NCI-H1105 (cell line): ENCODE data around the gene CNTNAP5.

Experiments
- DNase-seq: peaks from one replicate; lab custom pipeline; 2025; lab: John Stamatoyannopoulos, UW

CNTNAP5 gene

GRCh38 chr2:124816007-124816406 is 790.9 kb downstream of the CNTNAP5 start:
- no peak for DNase-seq

DNA sequence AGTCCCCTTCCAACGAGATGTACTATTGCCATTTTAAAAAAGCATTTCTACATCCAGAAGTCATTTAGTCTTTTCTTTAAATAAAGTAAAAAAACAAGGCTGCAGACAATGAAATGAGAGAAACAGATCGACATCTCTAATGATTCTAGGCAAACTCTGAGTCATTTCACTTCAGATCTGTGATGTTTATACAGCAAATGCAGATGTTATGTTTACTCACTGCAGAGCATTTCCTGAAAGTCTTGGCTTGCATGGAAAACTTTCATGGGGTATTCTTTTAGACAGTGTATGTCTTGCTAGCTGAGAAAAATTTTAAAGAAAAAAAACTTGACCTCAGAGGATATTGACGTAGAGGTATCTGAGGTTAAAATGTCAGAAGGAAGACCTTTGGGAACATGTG is 797.4 kb downstream of the CNTNAP5 start:
- DNase-seq = no peak

DNA sequence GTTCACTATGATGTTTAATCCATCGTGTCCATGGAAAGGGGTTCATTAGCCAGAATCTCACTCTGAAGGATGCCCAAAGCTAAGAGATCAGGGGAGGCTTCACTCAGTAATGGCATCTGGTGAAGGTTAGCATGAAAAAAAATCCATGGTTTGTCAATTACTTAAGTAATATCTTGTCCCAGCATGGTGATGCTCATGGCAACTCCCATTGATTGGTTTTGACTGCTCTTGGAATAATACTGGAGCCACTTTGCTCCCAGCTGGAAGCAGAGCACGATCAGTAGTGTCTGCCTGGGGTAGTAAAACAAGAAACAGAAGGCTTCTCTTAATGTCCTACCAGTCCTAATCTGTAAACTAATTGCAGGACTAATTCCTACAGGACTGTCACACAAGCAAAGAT is 799.4 kb downstream of the CNTNAP5 start:
- DNase-seq = no peak

- DNase-seq = no peak
Measured at GRCh38 chr2:124832521-124832920, 807.4 kb downstream of the CNTNAP5 start.

- DNase-seq = no peak
Measured at GRCh38 chr2:124834331-124834730, 809.2 kb downstream of the CNTNAP5 start.

GRCh38 chr2:124835331-124835730 is 810.2 kb downstream of the CNTNAP5 start:
- no peak for DNase-seq

- DNase-seq = no peak
Measured at GRCh38 chr2:124836416-124836815, 811.3 kb downstream of the CNTNAP5 start.

DNA sequence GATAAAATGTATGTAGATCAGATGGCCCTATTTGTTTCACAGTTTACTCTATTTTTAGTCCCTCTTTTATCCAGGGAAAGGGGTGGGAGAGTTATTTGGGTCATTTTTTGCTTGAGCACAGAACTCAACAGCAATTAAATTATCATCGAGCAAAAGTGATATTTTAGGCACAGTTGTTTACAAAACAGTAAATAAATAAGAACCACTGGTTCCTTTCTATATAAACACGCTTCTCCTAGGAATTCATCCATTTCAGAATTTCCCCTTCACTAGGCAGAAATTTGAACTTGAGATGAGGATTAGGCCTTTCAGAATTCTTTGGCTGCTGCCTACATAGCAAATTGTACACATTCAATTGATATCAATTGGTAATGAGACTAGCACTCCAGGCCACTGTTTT is 812.4 kb downstream of the CNTNAP5 start:
- DNase-seq = no peak

DNA sequence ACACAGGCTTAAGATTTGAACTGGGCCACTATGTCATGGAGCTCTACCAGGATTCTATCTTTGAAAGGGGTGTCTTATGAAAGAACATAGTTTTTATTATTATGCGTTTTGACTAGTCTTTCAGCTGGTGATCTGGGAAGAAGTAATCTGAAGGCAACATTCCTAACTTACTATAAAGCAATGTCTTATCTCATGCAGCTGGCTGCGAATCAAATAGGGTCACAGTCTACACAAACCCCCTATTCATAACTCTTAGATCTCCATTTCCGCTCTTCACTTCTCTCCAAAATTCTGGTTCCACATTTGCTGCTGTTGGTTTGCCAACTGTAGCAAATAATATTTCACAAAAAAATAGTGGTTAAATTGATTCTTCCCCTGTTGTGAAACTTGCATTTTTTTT is 813.3 kb downstream of the CNTNAP5 start:
- DNase-seq = no peak

DNA sequence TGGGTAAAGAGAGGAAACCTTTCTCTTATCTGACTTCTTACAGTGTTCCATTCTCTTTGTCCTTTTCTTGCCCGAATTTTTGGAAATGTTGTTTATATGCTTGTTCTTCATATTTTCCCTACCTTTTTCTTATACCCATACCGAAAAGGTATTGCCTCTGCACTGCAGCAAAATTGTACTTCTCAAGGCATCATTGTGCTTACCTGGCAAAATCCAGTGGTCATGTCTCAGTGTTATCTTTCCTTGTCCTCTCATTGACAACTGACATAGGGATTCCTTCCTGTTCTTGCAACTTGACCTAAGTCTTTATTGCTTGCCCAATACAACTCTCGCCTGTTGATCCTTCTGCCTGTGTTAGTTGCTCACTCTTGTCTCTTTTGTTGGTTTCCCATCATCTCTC is 842.2 kb downstream of the CNTNAP5 start:
- DNase-seq = no peak

GRCh38 chr2:124874219-124874618 is 849.1 kb downstream of the CNTNAP5 start:
- no peak for DNase-seq

GRCh38 chr2:124874676-124875075 is 849.6 kb downstream of the CNTNAP5 start:
- no peak for DNase-seq

- no peak for DNase-seq
Measured at GRCh38 chr2:124875627-124876244, 850.6 kb downstream of the CNTNAP5 start.

GRCh38 chr2:124877141-124877577 is 852.1 kb downstream of the CNTNAP5 start:
- no peak for DNase-seq

GRCh38 chr2:124879640-124880039 is 854.6 kb downstream of the CNTNAP5 start:
- no peak for DNase-seq

- no peak for DNase-seq
Measured at GRCh38 chr2:124880995-124881394, 855.9 kb downstream of the CNTNAP5 start.

GRCh38 chr2:124882423-124882822 is 857.3 kb downstream of the CNTNAP5 start:
- no peak for DNase-seq

DNA sequence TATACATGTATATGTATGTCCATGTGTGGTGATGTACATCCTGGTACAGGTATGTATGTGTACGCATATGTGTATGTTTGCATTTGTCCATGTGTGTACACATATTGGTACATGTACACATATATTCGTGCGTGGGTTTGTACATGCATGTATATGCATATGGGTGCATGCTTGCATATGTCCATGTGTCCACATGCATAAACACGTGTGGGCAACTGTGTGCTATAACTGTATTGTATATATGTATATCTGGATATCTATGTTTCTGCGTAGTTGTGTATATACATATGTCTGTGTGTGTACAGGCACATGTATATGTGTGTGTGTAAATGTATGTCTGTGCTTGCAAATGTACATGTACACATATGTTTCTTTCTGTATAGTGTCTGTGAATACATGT is 858.5 kb downstream of the CNTNAP5 start:
- DNase-seq = no peak

GRCh38 chr2:124884315-124884714 is 859.2 kb downstream of the CNTNAP5 start:
- no peak for DNase-seq

DNA sequence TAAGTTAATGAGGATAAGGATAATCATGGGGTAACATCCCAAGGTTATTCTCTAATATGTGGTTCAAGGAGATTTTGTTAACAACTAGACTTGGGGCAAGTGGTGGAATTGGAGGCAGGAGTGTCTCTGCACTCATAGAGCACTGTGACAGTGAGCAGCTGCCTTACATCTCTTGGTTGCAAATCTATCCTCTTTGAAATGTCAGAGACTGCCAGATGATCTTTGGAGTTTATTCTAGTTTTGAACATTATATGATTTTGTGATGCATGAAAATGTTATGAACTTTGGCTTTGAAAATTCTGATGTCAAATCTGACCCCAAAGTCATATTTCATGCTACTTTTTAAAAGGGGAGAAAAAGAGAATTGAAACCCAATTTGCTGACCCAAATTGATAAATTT is 861.1 kb downstream of the CNTNAP5 start:
- no peak for DNase-seq

- no peak for DNase-seq
Measured at GRCh38 chr2:124887466-124887865, 862.4 kb downstream of the CNTNAP5 start.

DNA sequence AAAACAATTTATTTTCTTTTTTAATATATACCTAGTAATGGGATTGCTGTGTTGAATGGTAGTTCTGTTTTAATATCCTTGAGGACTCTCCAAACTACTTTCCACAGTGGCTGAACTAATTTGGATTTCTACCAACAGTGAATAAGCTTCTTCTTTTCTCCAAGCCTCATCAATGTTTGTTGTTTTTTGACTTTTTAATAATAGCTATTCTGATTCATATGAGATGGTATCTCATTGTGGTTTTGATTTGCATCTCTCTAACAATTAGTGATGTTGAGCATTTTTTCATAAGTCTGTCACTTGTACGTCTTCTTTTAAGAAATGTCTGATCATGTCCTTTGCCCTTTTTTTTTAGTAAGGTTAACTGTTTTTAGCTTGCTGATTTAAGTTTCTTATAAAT is 863.3 kb downstream of the CNTNAP5 start:
- DNase-seq = no peak

DNA sequence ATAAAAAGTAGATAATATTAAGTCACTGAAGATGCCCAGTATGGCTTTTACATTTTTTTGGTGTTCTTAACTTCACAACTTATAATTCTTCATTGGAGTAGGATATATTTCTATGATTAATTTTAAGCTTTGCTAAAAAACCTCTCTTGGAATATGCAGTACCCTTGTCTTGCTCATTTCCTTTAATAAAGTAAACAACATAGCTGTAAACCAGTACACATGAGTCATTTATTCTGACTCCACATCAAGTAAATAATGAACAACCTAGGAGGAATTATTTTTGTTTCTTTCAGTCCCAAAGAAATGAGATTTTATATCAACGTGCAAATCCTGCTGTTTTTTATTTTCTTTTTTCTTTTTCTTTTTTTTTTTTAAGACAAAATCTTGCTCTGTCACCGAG is 869.1 kb downstream of the CNTNAP5 start:
- no peak for DNase-seq

GRCh38 chr2:124898827-124899226 is 873.7 kb downstream of the CNTNAP5 start:
- no peak for DNase-seq

- DNase-seq = no peak
Measured at GRCh38 chr2:124908411-124908810, 883.3 kb downstream of the CNTNAP5 start.
